Esophagus muscularis mucosa (tissue), 4 donors: ENCODE measurements around the gene TMEM86A. TPM values are rescaled to one million over a fixed set of nuclear protein-coding genes. Genes with fewer than 3 reads are reported as not detected.

Experiments
- DNase-seq: peaks from one replicate; pipeline ENCODE4 v3.0.0-alpha.2; 2017; ENCODE audit errors: extremely low spot score
- H3K27ac ChIP-seq, 4 donors: fragments of 200-600 bp; sonication (generic); replicated peaks in 1 of 4; 1 replicate in 3 of 4; 2 replicates in 1 of 4; pipeline ENCODE4 v1.5.1; 2016 to 2019; ENCODE audit warnings: mild to moderate bottlenecking in 1 of 4
- H3K27me3 ChIP-seq, 4 donors: fragments of 200-600 bp; sonication (generic); one replicate each; pipeline versions ENCODE4 v1.5.1 to v1.6.0; 2016 to 2019
- H3K36me3 ChIP-seq, 4 donors: fragments of 200-600 bp; sonication (generic); one replicate each; pipeline ENCODE4 v1.5.1; 2016 to 2019
- H3K4me1 ChIP-seq, 4 donors: fragments of 200-600 bp; sonication (generic); one replicate each; pipeline ENCODE4 v1.5.1; 2016 to 2019
- H3K4me3 ChIP-seq, 4 donors: fragments of 200-600 bp; sonication (generic); 1 replicate in 2 of 4; 2 replicates in 2 of 4; pipeline ENCODE4 v1.5.1; 2016 to 2019; ENCODE audit warnings: mild to moderate bottlenecking in 4 of 4, moderate library complexity in 1 of 4
- H3K9me3 ChIP-seq, 4 donors: fragments of 200-600 bp; sonication (generic); 1 replicate in 3 of 4; 2 replicates in 1 of 4; pipeline ENCODE4 v1.5.1; 2016 to 2019
- EP300 ChIP-seq: sonication (generic); formaldehyde crosslinking; IDR thresholded peaks from one replicate; pipeline ENCODE4 v1.6.1; 2017; ENCODE audit warnings: antibody characterized with exemption
- POLR2A ChIP-seq: fragments of 450-650 bp; IDR thresholded peaks from one replicate; pipeline ENCODE4 v1.6.1; 2017; ENCODE audit warnings: antibody characterized with exemption, moderate library complexity, mild to moderate bottlenecking, low read depth
- POLR2AphosphoS5 ChIP-seq, 2 donors: sonication (generic); formaldehyde crosslinking; IDR thresholded peaks; one replicate each; pipeline ENCODE4 v1.6.1; 2017; ENCODE audit warnings: antibody characterized with exemption in 2 of 2
- WGBS: methylation state at CpG from one replicate; pipeline ENCODE4 v1.1.5; 2018; 5-methylcytosine and 5-hydroxymethylcytosine counted together
- intact Hi-C: fragments of 100-400 bp; cut with DNase I; formaldehyde crosslinking; loops from one replicate; pipeline ENCODE4 v1.15.1; 2023
- total RNA-seq, 4 donors: library from RNA; depleted of rRNA; stranded (reverse); fragments of >200 nt; gene quantifications; one replicate each; pipeline versions ENCODE4 v1.1.0 to v1.2.1, GENCODE V29; 2016
- TF ChIP-seq, protein P1 (sequence below), 3 experiments: fragments of 200-600 bp in 2 of 3; fragments of 450-650 bp in 1 of 3; sonication (generic) in 2 of 3; IDR thresholded peaks; one replicate each; pipeline ENCODE4 v1.5.1; 2017 to 2019; ENCODE audit warnings: antibody characterized with exemption in 3 of 3, mild to moderate bottlenecking in 2 of 3, moderate library complexity in 1 of 3

TMEM86A gene
- total RNA-seq, 4 donors from 2014 or later = 2.5 to 5.5 (median 4.2) TPM

DNA sequence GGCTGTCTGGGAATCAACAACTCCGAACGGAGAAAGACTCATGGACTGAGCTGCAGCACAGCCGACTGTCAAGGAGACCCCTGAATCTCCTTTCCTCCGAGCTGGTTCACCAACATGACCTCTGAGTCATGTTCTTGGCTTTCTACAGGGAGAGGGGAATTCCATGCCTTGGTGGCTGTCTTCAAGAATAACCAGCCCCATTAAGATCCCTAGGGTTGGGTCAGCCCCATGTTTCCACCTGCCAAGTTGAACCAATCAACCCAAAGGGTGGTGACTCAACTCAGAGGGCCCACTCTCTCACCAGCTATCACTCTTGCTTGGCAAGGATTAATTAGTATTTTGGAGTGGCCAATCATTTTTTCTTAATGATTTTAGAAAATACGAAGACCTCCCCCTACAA is 55.7 kb downstream of the TMEM86A start:
- 65% methylated on average over 5 of the region's 5 CpGs for WGBS
- Histone ChIP-seq H3K36me3 (no peaks in the 10 kb centered on the region), H3K27me3 (no peaks in the 10 kb centered on the region), H3K9me3 (no peaks in the 10 kb centered on the region), H3K27ac (no peak overlapping the region), H3K4me3 (no peak overlapping the region), H3K4me1 (no peaks in the 10 kb centered on the region)
- TF ChIP-seq POLR2A = no peak
- TF ChIP-seq, protein P1, sequence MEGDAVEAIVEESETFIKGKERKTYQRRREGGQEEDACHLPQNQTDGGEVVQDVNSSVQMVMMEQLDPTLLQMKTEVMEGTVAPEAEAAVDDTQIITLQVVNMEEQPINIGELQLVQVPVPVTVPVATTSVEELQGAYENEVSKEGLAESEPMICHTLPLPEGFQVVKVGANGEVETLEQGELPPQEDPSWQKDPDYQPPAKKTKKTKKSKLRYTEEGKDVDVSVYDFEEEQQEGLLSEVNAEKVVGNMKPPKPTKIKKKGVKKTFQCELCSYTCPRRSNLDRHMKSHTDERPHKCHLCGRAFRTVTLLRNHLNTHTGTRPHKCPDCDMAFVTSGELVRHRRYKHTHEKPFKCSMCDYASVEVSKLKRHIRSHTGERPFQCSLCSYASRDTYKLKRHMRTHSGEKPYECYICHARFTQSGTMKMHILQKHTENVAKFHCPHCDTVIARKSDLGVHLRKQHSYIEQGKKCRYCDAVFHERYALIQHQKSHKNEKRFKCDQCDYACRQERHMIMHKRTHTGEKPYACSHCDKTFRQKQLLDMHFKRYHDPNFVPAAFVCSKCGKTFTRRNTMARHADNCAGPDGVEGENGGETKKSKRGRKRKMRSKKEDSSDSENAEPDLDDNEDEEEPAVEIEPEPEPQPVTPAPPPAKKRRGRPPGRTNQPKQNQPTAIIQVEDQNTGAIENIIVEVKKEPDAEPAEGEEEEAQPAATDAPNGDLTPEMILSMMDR (IDR thresholded peaks at IDR 0.05) = no peak
- TF ChIP-seq POLR2AphosphoS5 (IDR thresholded peaks at IDR 0.05) = no peak
- TF ChIP-seq EP300 = no peak
- intact Hi-C loops = no loop called here
- DNase-seq = no peak

Other genes with a start within 250 kb of the TMEM86A start
- gene LDHAL6A, start 242.9 kb upstream of the TMEM86A start, total RNA-seq = not detected
- gene TSG101, start 171.8 kb upstream of the TMEM86A start, total RNA-seq = 10 to 100 TPM; 60.1 to 93.2 (median 80.5) TPM
- gene UEVLD, start 110.0 kb upstream of the TMEM86A start, total RNA-seq = 10 to 100 TPM; 28.7 to 39.1 (median 29.6) TPM
- 1 to 10 TPM in 1 of 4 donors, not detected in 3; 7.1 TPM for gene MISFA, start 99.0 kb upstream of the TMEM86A start, total RNA-seq
- 10 to 100 TPM in 3 of 4 donors, 1 to 10 TPM in 1; 9.6 to 32.1 (median 18.1) TPM for gene SPTY2D1, start 64.4 kb upstream of the TMEM86A start, total RNA-seq
- gene IGSF22, start 27.4 kb downstream of the TMEM86A start, total RNA-seq = under 1 TPM in 2 of 4 donors, not detected in 2; 0.17 to 0.23 TPM
- gene PTPN5, start 93.0 kb downstream of the TMEM86A start, total RNA-seq = 1 to 10 TPM; 1.2 to 4.1 (median 3.0) TPM
- not detected for gene MRGPRX1, start 240.6 kb downstream of the TMEM86A start, total RNA-seq